ENCODE results near the gene JAK2.

DNA sequence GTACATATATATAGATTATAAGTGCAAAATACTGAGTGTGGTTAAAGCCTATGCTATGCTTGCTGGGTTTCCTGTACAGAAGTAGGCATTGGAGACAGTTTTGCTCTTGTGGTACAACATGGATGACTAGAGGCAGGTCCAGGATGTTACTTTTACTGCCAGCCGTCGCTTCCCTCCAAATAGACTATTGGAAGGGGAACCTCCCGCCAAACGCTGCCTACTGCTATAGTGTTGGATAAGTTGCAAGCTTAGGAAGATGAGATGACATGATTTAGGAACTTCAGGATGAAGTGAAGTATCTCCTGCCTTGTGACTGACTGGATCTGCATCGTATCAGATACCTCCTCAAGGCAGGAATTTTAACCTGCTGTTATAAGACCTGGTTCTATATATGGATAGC lies 30.9 kb downstream of the JAK2 start:
- TF ChIP-seq CTCF (optimal IDR thresholded peaks at IDR 0.05 in 1 of 3, IDR thresholded peaks at IDR 0.05 in 1 of 3, conservative IDR thresholded peaks at IDR 0.05 in 1 of 3; ENCODE audit: extremely low read depth in 1 of 3, insufficient read depth in 2 of 3, low read length in 3 of 3) = no peak
- TF ChIP-seq EZH2 (IDR thresholded peaks at IDR 0.05; ENCODE audit: low read length) = no peak

Measured in keratinocyte (primary cell).